Subcutaneous adipose tissue (tissue), 4 donors: ENCODE measurements around the gene CALN1. TPM values are rescaled to one million over a fixed set of nuclear protein-coding genes. Genes with fewer than 3 reads are reported as not detected.

Experiments
- CTCF ChIP-seq: fragments of 450-650 bp; IDR thresholded peaks from one replicate; pipeline ENCODE4 v1.5.1; 2016; ENCODE audit warnings: low read depth, mild to moderate bottlenecking, control low read depth, antibody characterized with exemption, moderate library complexity
- total RNA-seq, 4 donors: library from RNA; depleted of rRNA; stranded (reverse); fragments of >200 nt; gene quantifications; one replicate each; pipeline ENCODE4 v1.1.0, GENCODE V29; 2016

Gene CALN1
- total RNA-seq, 4 donors from 2014 or later: 0.19 to 0.68 (median 0.22) TPM; not detected in 1

DNA sequence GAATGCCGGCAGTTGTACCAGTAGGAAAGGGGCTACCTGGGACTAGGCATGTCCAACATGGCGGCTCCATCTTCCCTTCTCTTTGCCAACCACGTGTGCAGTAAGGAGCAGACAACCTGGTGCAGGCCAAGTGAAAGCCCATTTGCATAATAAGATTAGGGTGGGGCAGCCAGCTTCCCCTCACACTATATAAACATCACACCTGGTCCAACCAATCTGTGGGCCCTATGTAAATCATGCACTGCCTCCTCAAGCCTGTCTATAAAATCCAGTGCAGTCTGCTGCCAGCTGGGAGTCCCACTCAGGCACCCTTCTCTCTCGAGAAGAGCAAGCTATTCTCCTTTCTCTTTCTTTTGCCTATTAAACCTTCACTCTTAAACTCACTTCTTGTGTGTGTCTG, 429.3 kb downstream of the CALN1 start:
- no peak for TF ChIP-seq CTCF

DNA sequence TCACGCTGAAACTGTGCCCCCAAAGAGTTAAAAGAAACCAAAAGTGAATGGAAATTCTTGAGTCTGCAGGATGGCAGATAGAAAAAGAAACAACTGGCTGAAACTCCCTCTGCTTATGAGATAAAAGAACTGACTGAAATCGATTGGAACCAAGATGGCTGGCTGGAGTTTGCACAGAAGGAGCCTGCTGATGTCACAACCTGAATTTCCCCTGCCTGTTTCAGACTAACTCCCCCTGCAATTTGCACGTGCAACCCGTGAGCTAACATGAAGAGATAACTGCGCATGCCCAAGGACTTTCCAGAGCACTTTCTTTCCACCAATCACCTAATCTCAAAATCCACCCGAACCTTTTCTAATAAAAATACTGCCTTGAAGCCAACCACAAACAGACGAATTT, 435.5 kb downstream of the CALN1 start:
- no peak for TF ChIP-seq CTCF

- TF ChIP-seq CTCF: no peak
Observed at GRCh38 chr7:71974611-71975010, 437.5 kb downstream of the CALN1 start.

GRCh38 chr7:71972534-71972933, 439.6 kb downstream of the CALN1 start:
- no peak for TF ChIP-seq CTCF

DNA sequence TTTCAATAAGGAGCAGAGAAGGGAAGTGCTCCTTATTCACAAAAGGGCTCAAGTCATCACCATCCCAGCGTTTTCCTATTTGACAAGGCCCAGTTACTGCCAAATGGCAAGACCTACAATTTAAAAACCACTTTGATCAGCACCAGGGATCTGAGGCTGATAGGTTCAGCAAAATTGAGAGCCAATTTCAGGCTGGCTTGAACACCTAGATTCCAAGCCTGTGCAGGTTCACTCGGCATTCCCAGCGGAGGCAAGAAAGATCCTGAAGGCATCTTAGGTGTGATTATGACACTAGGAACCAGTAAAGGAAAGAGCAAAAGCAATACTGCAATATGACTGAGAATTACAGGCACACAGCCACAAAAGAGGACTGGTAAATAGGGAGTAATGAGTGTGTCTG, 441.4 kb downstream of the CALN1 start:
- no peak for TF ChIP-seq CTCF

DNA sequence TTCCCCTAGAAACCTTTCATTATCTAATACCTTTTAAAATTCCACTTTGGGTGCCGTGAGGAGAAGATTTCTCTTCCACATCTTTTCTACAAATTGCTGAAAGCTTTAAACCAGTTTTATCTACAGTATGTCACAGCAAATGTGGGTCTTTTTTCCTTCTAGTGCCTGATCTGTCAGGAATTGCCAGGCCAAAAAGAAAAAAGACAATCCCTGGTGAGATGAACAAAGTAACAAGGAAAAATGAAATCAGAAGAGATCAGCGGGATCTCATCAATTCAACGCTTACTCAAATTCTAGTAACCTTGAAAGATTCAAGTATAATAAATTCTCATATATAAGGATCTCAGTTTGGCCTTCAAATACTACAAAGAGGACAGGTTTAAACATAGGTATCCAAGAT, 449.5 kb downstream of the CALN1 start:
- no peak for TF ChIP-seq CTCF

- no peak for TF ChIP-seq CTCF
Observed at GRCh38 chr7:71961283-71961682, 450.9 kb downstream of the CALN1 start.
